Neuronal stem cell (in vitro differentiated cells): ENCODE data around the gene RPL27A.
A peak's percentile ranks its signal among the peaks of the same experiment; 100 is the strongest.
"Not testable (repeated sequence)": the region's sequence is repeated elsewhere in the genome, so short reads cannot be mapped to it uniquely, and the experiment has no call there.

ENCODE experiments used
- DNase-seq: peaks from one replicate; pipeline ENCODE4 v3.0.0-alpha.2; 2013; ENCODE audit warnings: low spot score
- H2AFZ ChIP-seq: one replicate; pipeline ENCODE4 v1.6.1; 2013; ENCODE audit warnings: mild to moderate bottlenecking, low read length, inconsistent platforms
- H2AK5ac ChIP-seq: 2 replicates; pipeline ENCODE4 v1.6.1; 2013; ENCODE audit warnings: low read depth, mild to moderate bottlenecking, inconsistent platforms, low read length, moderate library complexity, mixed read lengths
- H2BK120ac ChIP-seq: 2 replicates; pipeline ENCODE4 v1.6.1; 2013; ENCODE audit warnings: low read depth, mild to moderate bottlenecking, inconsistent platforms, low read length, moderate library complexity, mixed read lengths
- H2BK12ac ChIP-seq: one replicate; pipeline ENCODE4 v1.6.1; 2013; ENCODE audit warnings: low read length, inconsistent platforms
- H2BK15ac ChIP-seq: 2 replicates; pipeline ENCODE4 v1.6.1; 2013; ENCODE audit warnings: mild to moderate bottlenecking, low read length, inconsistent platforms, mixed read lengths
- H2BK5ac ChIP-seq: one replicate; pipeline ENCODE4 v1.6.1; 2013; ENCODE audit warnings: inconsistent platforms, mild to moderate bottlenecking, low read length, moderate library complexity
- H3K14ac ChIP-seq: one replicate; pipeline ENCODE4 v1.6.1; 2013; ENCODE audit warnings: low read length, inconsistent platforms
- H3K18ac ChIP-seq: 2 replicates; pipeline ENCODE4 v1.6.1; 2013; ENCODE audit warnings: low read length, inconsistent platforms
- H3K23ac ChIP-seq: 2 replicates; pipeline ENCODE4 v1.6.1; 2013; ENCODE audit warnings: low read depth, mild to moderate bottlenecking, mixed read lengths, low read length, inconsistent platforms; ENCODE audit not compliant: poor library complexity
- H3K27ac ChIP-seq: replicated peaks from 3 replicates; pipeline ENCODE4 v1.5.1; 2013; ENCODE audit warnings: low read length, inconsistent platforms
- H3K27me3 ChIP-seq, 3 experiments: 2 replicates each; pipeline ENCODE4 v1.6.1; 2013; ENCODE audit warnings: low read length in 3 of 3, mild to moderate bottlenecking in 2 of 3, inconsistent platforms in 1 of 3, low read depth in 1 of 3, mixed read lengths in 1 of 3, moderate library complexity in 1 of 3; ENCODE audit not compliant: control insufficient read depth in 3 of 3, insufficient read depth in 3 of 3
- H3K36me3 ChIP-seq, 2 donors: replicated peaks in 1 of 2; 2 replicates each; pipeline ENCODE4 v1.6.1; 2013; ENCODE audit warnings: low read length in 2 of 2; ENCODE audit not compliant: control insufficient read depth in 2 of 2, insufficient read depth in 2 of 2
- H3K4ac ChIP-seq: 2 replicates; pipeline ENCODE4 v1.6.1; 2013; ENCODE audit warnings: inconsistent platforms, mild to moderate bottlenecking, low read length, moderate library complexity
- H3K4me1 ChIP-seq, 2 donors: 1 replicate in 1 of 2; 2 replicates in 1 of 2; pipeline ENCODE4 v1.6.1; 2013; ENCODE audit warnings: low read length in 2 of 2, low read depth in 1 of 2; ENCODE audit not compliant: control insufficient read depth in 2 of 2, insufficient read depth in 1 of 2
- H3K4me2 ChIP-seq: one replicate; pipeline ENCODE4 v1.6.1; 2013; ENCODE audit warnings: mild to moderate bottlenecking, low read length, inconsistent platforms; ENCODE audit not compliant: insufficient read depth, poor library complexity, severe bottlenecking
- H3K4me3 ChIP-seq, 2 donors: 2 replicates each; pipeline ENCODE4 v1.5.1; 2013; ENCODE audit warnings: low read length in 2 of 2, mild to moderate bottlenecking in 2 of 2, inconsistent platforms in 1 of 2, moderate library complexity in 1 of 2
- H3K79me1 ChIP-seq: one replicate; pipeline ENCODE4 v1.6.1; 2013; ENCODE audit warnings: low read depth, mild to moderate bottlenecking, inconsistent platforms, low read length, moderate library complexity
- H3K9ac ChIP-seq: one replicate; pipeline ENCODE4 v1.6.1; 2013; ENCODE audit warnings: mild to moderate bottlenecking, low read depth, low read length, inconsistent platforms; ENCODE audit not compliant: poor library complexity
- H3K9me3 ChIP-seq, 2 donors: replicated peaks in 1 of 2; 2 replicates each; pipeline versions ENCODE3 to v1.6.1; 2013; ENCODE audit warnings: low read length in 2 of 2, mild to moderate bottlenecking in 2 of 2, inconsistent platforms in 1 of 2, low read depth in 1 of 2, mixed read lengths in 1 of 2, moderate library complexity in 1 of 2; ENCODE audit not compliant: control insufficient read depth in 2 of 2, insufficient read depth in 1 of 2
- H4K8ac ChIP-seq: one replicate; pipeline ENCODE4 v1.6.1; 2013; ENCODE audit warnings: low read depth, mild to moderate bottlenecking, inconsistent platforms, low read length, moderate library complexity
- H4K91ac ChIP-seq: one replicate; pipeline ENCODE4 v1.6.1; 2013; ENCODE audit warnings: low read length, low read depth, mild to moderate bottlenecking, inconsistent platforms; ENCODE audit not compliant: poor library complexity
- WGBS, 2 donors: extraction: QIAGEN DNeasy Blood & Tissue Kit; methylation state at CpG; one replicate each; pipeline ENCODE4 v1.1.7; 2013; ENCODE audit warnings: missing lambda C conversion rate in 2 of 2, mixed read lengths in 1 of 2; ENCODE audit not compliant: insufficient read length in 2 of 2, insufficient replicate concordance in 1 of 2; ENCODE audit errors: extremely low coverage in 2 of 2; 5-methylcytosine and 5-hydroxymethylcytosine counted together

Gene RPL27A

DNA sequence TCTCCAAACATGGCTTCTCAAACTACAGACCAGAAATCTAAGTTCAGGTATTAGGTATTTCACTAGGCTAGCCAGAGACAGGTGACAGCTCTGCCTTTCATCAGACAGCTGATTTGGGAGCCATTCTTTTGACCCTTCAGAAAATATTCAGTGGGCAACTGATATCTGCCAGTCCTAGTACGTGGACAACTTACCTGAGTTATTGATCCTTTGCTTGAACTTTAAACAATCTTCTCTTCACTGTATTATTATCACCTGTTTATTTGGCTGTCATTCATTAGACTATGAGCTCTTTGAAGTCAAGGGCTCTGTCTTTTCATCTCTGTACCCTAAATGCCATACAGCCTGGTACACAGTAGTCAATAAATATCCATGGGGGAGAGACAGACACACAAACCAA, 17.4 kb upstream of the RPL27A start:
- no peak overlapping the region for H3K14ac ChIP-seq
- no peak overlapping the region for H2BK120ac ChIP-seq
- H3K4me1 ChIP-seq: peaks cover 2 to 6% of the 10 kb centered on the region in 2 donors
- H4K8ac ChIP-seq: no peak overlapping the region
- no peaks in the 10 kb centered on the region for H3K9me3 ChIP-seq
- no peak overlapping the region for H2AK5ac ChIP-seq
- no peak overlapping the region for H3K27ac ChIP-seq
- no peaks in the 10 kb centered on the region for H3K27me3 ChIP-seq
- H2BK12ac ChIP-seq: no peak overlapping the region
- no peak overlapping the region for H3K4ac ChIP-seq
- WGBS, 2 donors: no CpG with 5 or more reads among the region's 1 CpG
- no peak for DNase-seq
- no peak overlapping the region for H2AFZ ChIP-seq
- no peaks in the 10 kb centered on the region for H3K36me3 ChIP-seq
- no peak overlapping the region for H3K23ac ChIP-seq
- no peak overlapping the region for H3K4me2 ChIP-seq
- no peak overlapping the region for H3K18ac ChIP-seq
- no peaks in the 10 kb centered on the region for H3K79me1 ChIP-seq
- H2BK15ac ChIP-seq: no peak overlapping the region
- H2BK5ac ChIP-seq: no peak overlapping the region
- no peak overlapping the region for H3K9ac ChIP-seq
- H3K4me3 ChIP-seq: no peak overlapping the region
- no peak overlapping the region for H4K91ac ChIP-seq

DNA sequence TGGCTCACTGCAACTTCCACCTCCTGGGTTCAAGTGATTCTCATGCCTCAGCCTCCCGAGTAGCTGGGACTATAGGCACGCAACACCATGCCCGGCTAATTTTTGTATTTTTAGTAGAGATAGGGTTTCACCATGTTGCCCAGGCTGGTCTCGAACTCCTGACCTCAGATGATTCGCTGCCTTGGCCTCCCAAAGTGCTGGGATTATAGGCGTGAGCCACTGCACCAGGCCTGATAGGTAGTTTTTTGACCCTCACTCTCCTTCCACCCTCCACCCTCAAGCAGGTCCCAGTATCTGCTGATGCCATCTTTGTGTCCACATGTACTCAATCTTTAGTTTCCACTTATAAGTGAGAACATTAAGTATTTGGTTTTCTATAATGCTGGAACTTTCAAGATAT, 12.5 kb upstream of the RPL27A start:
- not testable (repeated sequence) for H3K4me3 ChIP-seq, H2BK5ac ChIP-seq, H3K27me3 ChIP-seq, H2BK15ac ChIP-seq, H2AK5ac ChIP-seq, DNase-seq, H3K4me2 ChIP-seq, H3K9ac ChIP-seq, H3K18ac ChIP-seq, H3K9me3 ChIP-seq, H3K23ac ChIP-seq, H2AFZ ChIP-seq, H4K91ac ChIP-seq, H2BK120ac ChIP-seq, H3K14ac ChIP-seq, H2BK12ac ChIP-seq, H3K36me3 ChIP-seq, H3K79me1 ChIP-seq, H4K8ac ChIP-seq, H3K4ac ChIP-seq
- WGBS, 2 donors: no CpG with 5 or more reads among the region's 6 CpGs
- peaks cover 10 to 24% of the 10 kb centered on the region in 2 donors for H3K4me1 ChIP-seq
- H3K27ac ChIP-seq: peak overlapping the region; percentile 40

DNA sequence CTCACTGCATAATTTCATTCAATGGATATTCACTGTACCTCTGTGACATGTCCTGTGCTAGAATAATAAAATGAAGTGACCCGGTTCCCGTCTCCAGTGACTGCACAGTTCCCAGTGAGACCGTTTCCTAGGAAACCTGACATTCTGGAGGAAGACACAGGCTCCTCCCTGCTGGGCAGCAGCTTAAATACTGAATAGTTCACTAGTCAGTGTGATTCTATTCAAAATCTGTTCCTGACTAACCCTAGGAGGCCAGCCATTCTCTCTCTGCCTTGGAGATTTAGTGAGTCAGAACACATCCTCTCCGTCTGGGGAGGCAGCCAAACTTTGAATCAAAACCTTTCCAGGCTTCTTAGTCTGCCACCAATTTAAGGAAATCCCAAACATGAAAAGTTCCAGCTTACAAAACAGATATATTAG, 11.4 kb upstream of the RPL27A start:
- peaks cover 10 to 25% of the 10 kb centered on the region in 2 donors for H3K4me1 ChIP-seq
- DNase-seq: peak; percentile 87
- H3K14ac ChIP-seq: no peak overlapping the region
- H2AFZ ChIP-seq: peak overlapping the region; percentile 43
- no peak overlapping the region for H3K4me3 ChIP-seq
- H3K27me3 ChIP-seq: no peaks in the 10 kb centered on the region
- no peak overlapping the region for H3K23ac ChIP-seq
- H3K18ac ChIP-seq: no peak overlapping the region
- no peaks in the 10 kb centered on the region for H3K36me3 ChIP-seq
- no peak overlapping the region for H2BK5ac ChIP-seq
- no peak overlapping the region for H4K8ac ChIP-seq
- H3K27ac ChIP-seq: peak overlapping the region; percentile 89
- no peak overlapping the region for H3K4me2 ChIP-seq
- no peaks in the 10 kb centered on the region for H3K79me1 ChIP-seq
- no peak overlapping the region for H2BK15ac ChIP-seq
- H2BK12ac ChIP-seq: no peak overlapping the region
- no peak overlapping the region for H3K4ac ChIP-seq
- no peak overlapping the region for H2BK120ac ChIP-seq
- H3K9ac ChIP-seq: no peak overlapping the region
- no peak overlapping the region for H2AK5ac ChIP-seq
- no peaks in the 10 kb centered on the region for H3K9me3 ChIP-seq
- no peak overlapping the region for H4K91ac ChIP-seq
- WGBS, 2 donors: no CpG with 5 or more reads among the region's 4 CpGs

DNA sequence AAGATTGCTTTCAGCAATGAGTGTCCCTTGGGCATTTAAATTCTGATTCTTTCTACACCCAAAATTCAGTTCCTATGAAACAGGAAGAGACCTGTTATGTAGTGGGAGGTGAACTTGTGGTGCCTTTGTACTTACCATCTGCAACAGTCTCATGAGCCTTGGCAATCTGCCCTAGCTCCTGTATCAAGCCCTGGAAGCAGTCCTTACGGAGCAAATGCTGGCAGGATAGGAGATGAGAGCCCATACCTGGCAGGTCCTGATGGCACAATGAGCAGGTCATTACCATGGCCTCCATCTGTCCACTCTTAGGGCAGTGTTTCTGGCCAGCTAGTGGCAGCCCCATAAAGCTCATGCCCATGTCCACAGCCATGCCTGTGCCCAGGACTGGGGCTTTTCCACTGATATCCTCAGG, 10.9 kb upstream of the RPL27A start:
- WGBS, 2 donors: no CpG with 5 or more reads among the region's 1 CpG
- Histone ChIP-seq H3K9ac (no peak overlapping the region), H3K9me3 (no peaks in the 10 kb centered on the region), H3K23ac (no peak overlapping the region), H3K27me3 (no peaks in the 10 kb centered on the region), H2BK5ac (peak overlapping the region; percentile 22), H3K79me1 (no peaks in the 10 kb centered on the region), H2BK15ac (no peak overlapping the region), H3K4me2 (no peak overlapping the region), H3K4me1 (peaks cover 10 to 30% of the 10 kb centered on the region in 2 donors), H2BK120ac (peak overlapping the region; percentile 35), H3K14ac (no peak overlapping the region), H3K4me3 (no peak overlapping the region), H3K36me3 (no peaks in the 10 kb centered on the region), H2AK5ac (no peak overlapping the region), H2BK12ac (peak overlapping the region; percentile 66), H3K27ac (peak overlapping the region; percentile 89), H2AFZ (peak overlapping the region; percentile 43), H4K8ac (no peak overlapping the region), H4K91ac (peak overlapping the region; percentile 16), H3K4ac (no peak overlapping the region), H3K18ac (peak overlapping the region; percentile 48)
- no peak for DNase-seq
